Measurements from ENCODE around the gene NAA30. TPM values are rescaled to one million over a fixed set of nuclear protein-coding genes. Genes with fewer than 3 reads are reported as not detected.

NAA30 gene
- total and polyA plus RNA-seq, 2 of the 8 experiments (the other 6 are each of a cell fraction or from before 2014, with no cell fraction given) = 4.2 to 21.9 TPM

DNA sequence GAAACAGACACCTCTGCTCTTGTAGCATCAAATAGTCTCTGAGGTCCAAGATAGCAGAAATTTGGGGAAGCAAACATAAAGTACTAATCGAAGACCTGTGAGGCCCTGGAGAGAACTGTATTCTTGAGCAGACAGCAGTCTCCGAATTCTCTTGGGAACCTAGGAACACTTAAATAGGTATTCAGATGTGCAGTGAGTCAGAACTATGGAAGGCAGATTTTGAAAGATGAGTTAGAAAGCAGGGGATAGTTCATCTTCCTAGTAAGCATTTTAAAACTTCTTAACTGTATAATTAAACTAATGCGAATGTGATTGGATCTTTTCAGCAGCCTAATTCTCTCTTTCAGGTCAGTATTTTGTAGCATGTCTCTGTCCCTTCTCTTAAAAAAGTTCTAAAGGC, 30.6 kb downstream of the NAA30 start:
- Histone ChIP-seq H4K5ac (ENCODE audit: insufficient read length, low read depth, low read length) (no peak overlapping the region), H3K9ac (replicated peaks in 1 of 4; ENCODE audit: extremely low read depth in 1 of 4, low read depth in 3 of 4, low read length in 3 of 4) (no peak overlapping the region), H2BK120ac (replicated peaks; ENCODE audit: low read depth, low read length) (no peak overlapping the region), H3K79me1 (ENCODE audit: low read depth, low read length) (no peaks in the 10 kb centered on the region), H3K14ac (ENCODE audit: insufficient read length) (no peak overlapping the region), H3K4ac (replicated peaks; ENCODE audit: insufficient read length, low read depth, low read length) (no peak overlapping the region), H2BK15ac (ENCODE audit: low read length) (no peak overlapping the region), H2AFZ (ENCODE audit: low read length) (no peak overlapping the region), H2BK20ac (ENCODE audit: low read length) (no peak overlapping the region), H3K4me1 (replicated peaks in 1 of 4; ENCODE audit: control insufficient read depth in 3 of 4, insufficient read depth in 4 of 4, low read length in 3 of 4) (no peaks in the 10 kb centered on the region), H4K20me1 (replicated peaks in 1 of 2; ENCODE audit: control insufficient read depth in 1 of 2, insufficient read depth in 2 of 2, low read length in 2 of 2) (no peaks in the 10 kb centered on the region), H2BK12ac (ENCODE audit: low read depth, low read length) (no peak overlapping the region), H3K36me3 (ENCODE audit: control insufficient read depth in 2 of 4, insufficient read depth in 4 of 4, low read length in 3 of 4) (no peaks in the 10 kb centered on the region), H3K23me2 (ENCODE audit: low read depth, low read length) (no peaks in the 10 kb centered on the region), H3K56ac (replicated peaks; ENCODE audit: insufficient read length, low read depth, low read length) (no peak overlapping the region), H3K79me2 (ENCODE audit: control insufficient read depth in 1 of 2, insufficient read depth in 2 of 2, low read length in 2 of 2) (no peaks in the 10 kb centered on the region), H3K4me2 (ENCODE audit: insufficient read depth in 1 of 2, low read depth in 2 of 2, low read length in 2 of 2) (no peak overlapping the region), H4K8ac (ENCODE audit: extremely low read depth, insufficient read depth, low read length) (no peak overlapping the region), H3K18ac (ENCODE audit: extremely low read depth, low read length) (no peak overlapping the region), H2AK5ac (ENCODE audit: low read depth, low read length) (no peak overlapping the region), H3K27me3 (replicated peaks in 1 of 4; ENCODE audit: control insufficient read depth in 3 of 4, extremely low read depth in 1 of 4, insufficient read depth in 3 of 4, low read length in 3 of 4) (no peaks in the 10 kb centered on the region), H4K91ac (replicated peaks; ENCODE audit: insufficient read length, low read length) (no peak overlapping the region), H3K27ac (ENCODE audit: low read depth, low read length) (no peak overlapping the region), H2BK5ac (ENCODE audit: low read depth, low read length) (no peak overlapping the region), H3K9me3 (ENCODE audit: insufficient read depth in 2 of 2, low read depth in 1 of 2, low read length in 1 of 2) (no peaks in the 10 kb centered on the region), H3K4me3 (ENCODE audit: extremely low read depth in 1 of 4, insufficient read depth in 2 of 4, low read depth in 3 of 4, low read length in 4 of 4) (no peak overlapping the region), H3K23ac (ENCODE audit: insufficient read length) (no peak overlapping the region)
- no peak for TF ChIP-seq SIN3A (conservative IDR thresholded peaks at IDR 0.05 in 1 of 2, IDR thresholded peaks at IDR 0.05 in 1 of 2; ENCODE audit: low read depth in 1 of 2, low read length in 2 of 2)
- TF ChIP-seq BCL11A (IDR thresholded peaks at IDR 0.05; ENCODE audit: low read depth in 2 of 2, low read length in 2 of 2) = no peak
- TF ChIP-seq POU5F1 (IDR thresholded peaks at IDR 0.05; ENCODE audit: low read depth, low read length) = no peak
- TF ChIP-seq TBP (IDR thresholded peaks at IDR 0.05; ENCODE audit: low read depth, low read length) = no peak
- no peak for TF ChIP-seq YY1 (IDR thresholded peaks at IDR 0.05; ENCODE audit: low read depth, low read length)
- TF ChIP-seq SP2 (IDR thresholded peaks at IDR 0.05; ENCODE audit: low read length) = no peak
- no peak for TF ChIP-seq PHF8 (conservative IDR thresholded peaks at IDR 0.05; ENCODE audit: low read depth, low read length)
- TF ChIP-seq EP300 (IDR thresholded peaks at IDR 0.05; ENCODE audit: borderline replicate concordance in 1 of 2, low read depth in 2 of 2, low read length in 2 of 2) = no peak
- no peak for TF ChIP-seq CHD1 (IDR thresholded peaks at IDR 0.05; ENCODE audit: low read depth, low read length)
- no peak for TF ChIP-seq HDAC6 (IDR thresholded peaks at IDR 0.05; ENCODE audit: low read depth, low read length)
- no peak for TF ChIP-seq RNF2 (IDR thresholded peaks at IDR 0.05; ENCODE audit: borderline replicate concordance, low read depth, low read length, missing control alignments, poor library complexity, severe bottlenecking)
- TF ChIP-seq KDM4A (IDR thresholded peaks at IDR 0.05; ENCODE audit: low read depth, low read length, severe bottlenecking) = no peak
- ChIA-PET CTCF (ENCODE audit: partially characterized antibody) (interaction anchor here (1.9 kb wide), 1 partner anchor 106 kb away, joined by 7 read pairs; no protein-coding TSS in a partner anchor), POLR2A (ENCODE audit: partially characterized antibody) (no interaction called here)
- FAIRE-seq (no peak), DNase-seq (ENCODE audit: low read depth in 1 of 2, low spot score in 2 of 2) (no peak)
- WGBS, 2 experiments (ENCODE audit: extremely low coverage in 1 of 2, insufficient coverage in 1 of 2, insufficient read length in 1 of 2, insufficient replicate concordance in 2 of 2, low coverage in 1 of 2, low lambda C conversion rate in 2 of 2, missing lambda C conversion rate in 1 of 2) = 98% methylated on average over 3 of the region's 3 CpGs; no CpG with 5 or more reads in 1 of the 2 experiments

Data from H1 (cell line).